Measurements from ENCODE around the gene PNPLA6.

The PNPLA6 gene

GRCh38 chr19:7526059-7526929 is 9.2 kb upstream of the PNPLA6 start:
- H3K27me3 ChIP-seq: no peaks in the 10 kb centered on the region
- H3K4me3 ChIP-seq (ENCODE audit: low read depth in 1 of 2, low read length in 1 of 2): no peak overlapping the region
- H3K4me1 ChIP-seq (ENCODE audit: control insufficient read depth in 1 of 2, insufficient read depth in 1 of 2, low read depth in 1 of 2, low read length in 1 of 2): peaks cover 15 to 25% of the 10 kb centered on the region in 2 experiments
- no peaks in the 10 kb centered on the region for H3K9me3 ChIP-seq
- TF ChIP-seq CTCF (IDR thresholded peaks at IDR 0.05): no peak
- H3K27ac ChIP-seq: no peak overlapping the region
- H3K36me3 ChIP-seq: peaks cover 41% of the 10 kb centered on the region

GRCh38 chr19:7527516-7528191 is 7.9 kb upstream of the PNPLA6 start:
- H3K4me3 ChIP-seq (ENCODE audit: low read depth in 1 of 2, low read length in 1 of 2): no peak overlapping the region
- H3K27ac ChIP-seq: no peak overlapping the region
- no peaks in the 10 kb centered on the region for H3K27me3 ChIP-seq
- H3K4me1 ChIP-seq (ENCODE audit: control insufficient read depth in 1 of 2, insufficient read depth in 1 of 2, low read depth in 1 of 2, low read length in 1 of 2): peaks cover 9 to 15% of the 10 kb centered on the region in 2 experiments
- H3K9me3 ChIP-seq: no peaks in the 10 kb centered on the region
- TF ChIP-seq CTCF (IDR thresholded peaks at IDR 0.05): no peak
- H3K36me3 ChIP-seq: peaks cover 54% of the 10 kb centered on the region

- peaks cover 54% of the 10 kb centered on the region for H3K36me3 ChIP-seq
- H3K27me3 ChIP-seq: no peaks in the 10 kb centered on the region
- H3K27ac ChIP-seq: no peak overlapping the region
- H3K9me3 ChIP-seq: no peaks in the 10 kb centered on the region
- TF ChIP-seq CTCF (IDR thresholded peaks at IDR 0.05): no peak
- no peak overlapping the region for H3K4me3 ChIP-seq (ENCODE audit: low read depth in 1 of 2, low read length in 1 of 2)
- H3K4me1 ChIP-seq (ENCODE audit: control insufficient read depth in 1 of 2, insufficient read depth in 1 of 2, low read depth in 1 of 2, low read length in 1 of 2): peaks cover 4 to 12% of the 10 kb centered on the region in 2 experiments
Observed at GRCh38 chr19:7528192-7528519, 7.4 kb upstream of the PNPLA6 start.

DNA sequence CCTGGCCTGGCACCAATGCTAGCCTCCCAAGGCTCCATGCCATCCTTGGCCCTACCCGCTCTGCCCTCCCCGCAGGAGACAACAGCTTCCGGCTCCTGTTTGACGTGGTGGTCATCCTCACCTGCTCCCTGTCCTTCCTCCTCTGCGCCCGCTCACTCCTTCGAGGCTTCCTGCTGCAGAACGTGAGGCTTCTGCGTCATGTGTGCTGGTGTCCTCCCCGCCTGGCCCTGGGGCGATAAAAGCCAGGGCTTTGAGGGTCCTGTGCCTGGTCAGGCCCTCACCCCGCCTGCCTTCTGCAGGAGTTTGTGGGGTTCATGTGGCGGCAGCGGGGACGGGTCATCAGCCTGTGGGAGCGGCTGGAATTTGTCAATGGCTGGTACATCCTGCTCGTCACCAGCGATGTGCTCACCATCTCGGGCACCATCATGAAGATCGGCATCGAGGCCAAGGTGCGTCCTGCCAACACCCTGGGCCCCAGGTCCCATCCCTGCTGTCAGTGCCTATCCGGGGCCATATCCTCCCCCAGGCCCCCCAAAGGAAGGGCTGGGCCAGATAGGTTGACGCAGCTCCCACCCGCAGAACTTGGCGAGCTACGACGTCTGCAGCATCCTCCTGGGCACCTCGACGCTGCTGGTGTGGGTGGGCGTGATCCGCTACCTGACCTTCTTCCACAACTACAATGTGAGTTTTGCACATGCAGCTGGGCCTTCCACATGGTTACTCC is 6.8 kb upstream of the PNPLA6 start:
- Histone ChIP-seq H3K27ac (no peak overlapping the region), H3K9me3 (no peaks in the 10 kb centered on the region), H3K36me3 (peaks cover 54% of the 10 kb centered on the region), H3K27me3 (peaks cover 4% of the 10 kb centered on the region), H3K4me1 (ENCODE audit: control insufficient read depth in 1 of 2, insufficient read depth in 1 of 2, low read depth in 1 of 2, low read length in 1 of 2) (peaks cover 2 to 12% of the 10 kb centered on the region in 2 experiments), H3K4me3 (ENCODE audit: low read depth in 1 of 2, low read length in 1 of 2) (no peak overlapping the region)
- no peak for TF ChIP-seq CTCF (IDR thresholded peaks at IDR 0.05)

GRCh38 chr19:7529246-7529600 is 6.3 kb upstream of the PNPLA6 start:
- Histone ChIP-seq H3K36me3 (peaks cover 54% of the 10 kb centered on the region), H3K4me1 (ENCODE audit: control insufficient read depth in 1 of 2, insufficient read depth in 1 of 2, low read depth in 1 of 2, low read length in 1 of 2) (peaks cover 8 to 18% of the 10 kb centered on the region in 2 experiments), H3K4me3 (ENCODE audit: low read depth in 1 of 2, low read length in 1 of 2) (no peak overlapping the region), H3K27ac (no peak overlapping the region), H3K9me3 (no peaks in the 10 kb centered on the region), H3K27me3 (peaks cover 9% of the 10 kb centered on the region)
- no peak for TF ChIP-seq CTCF (IDR thresholded peaks at IDR 0.05)

Measured in neutrophil (primary cell).